Fibroblast of the conjunctiva (primary cell): ENCODE measurements around the gene MBNL1.
A peak's percentile ranks its signal among the peaks of the same experiment; 100 is the strongest.

Experiments used
- DNase-seq: peaks from one replicate; pipeline ENCODE4 v3.0.0-alpha.2; 2010; ENCODE audit warnings: low read depth

Gene MBNL1

DNA sequence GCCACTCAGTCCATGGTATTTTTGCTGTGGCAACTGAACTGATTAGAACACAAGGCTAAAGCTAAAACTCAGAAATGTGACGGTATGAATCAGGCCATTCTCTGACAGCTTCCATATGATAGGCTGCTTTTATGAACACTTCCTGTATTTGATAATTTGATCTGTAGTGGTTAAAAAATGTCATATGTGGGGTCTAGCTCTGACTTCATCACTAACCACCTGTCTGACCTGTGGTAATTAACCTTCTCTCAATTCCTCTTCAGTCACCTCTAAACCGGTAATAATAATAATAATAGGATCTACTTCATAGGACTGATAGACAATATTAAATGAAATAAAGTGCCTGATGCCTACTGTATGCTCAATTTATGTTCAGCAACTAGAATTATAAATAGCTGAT is 223.2 kb downstream of the MBNL1 start:
- no peak for DNase-seq

DNA sequence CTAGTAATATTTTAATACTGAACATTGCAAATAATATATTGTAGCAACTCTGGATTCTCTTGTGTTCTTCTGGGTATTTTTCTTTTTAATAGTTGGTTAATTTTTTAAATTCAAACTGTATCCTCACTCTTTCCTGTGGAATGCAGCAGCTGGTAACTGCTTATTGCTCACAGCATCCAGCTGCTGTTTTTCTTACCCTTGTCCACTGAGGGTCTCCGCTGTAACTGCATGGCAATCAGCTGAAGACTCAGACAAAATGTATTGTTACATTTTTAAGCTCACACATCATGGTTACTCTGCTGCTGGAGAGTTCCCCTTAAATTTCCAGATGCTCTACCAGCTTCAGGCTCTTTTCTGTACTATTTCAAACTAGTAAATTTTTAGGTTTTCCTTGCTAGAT is 227.6 kb downstream of the MBNL1 start:
- DNase-seq, result no peak

DNA sequence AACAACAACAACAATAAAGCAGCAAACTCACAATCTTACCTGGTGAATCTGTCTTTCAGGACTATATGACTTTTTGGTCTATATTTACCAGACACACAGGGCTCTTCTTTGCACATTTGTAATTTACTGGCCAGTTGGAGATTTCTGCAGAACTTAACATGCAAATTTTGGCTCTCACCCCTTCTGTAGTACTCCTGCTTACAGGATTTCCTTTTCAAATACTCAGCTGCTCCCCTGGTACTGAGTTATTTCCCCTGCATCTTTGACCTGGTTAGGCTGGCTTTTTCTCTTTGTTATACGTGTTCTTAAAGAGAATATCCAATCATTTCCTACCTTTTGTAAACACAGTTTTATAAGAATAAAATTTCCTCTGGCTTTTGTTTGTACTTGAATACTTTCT is 228.0 kb downstream of the MBNL1 start:
- DNase-seq, result no peak

DNA sequence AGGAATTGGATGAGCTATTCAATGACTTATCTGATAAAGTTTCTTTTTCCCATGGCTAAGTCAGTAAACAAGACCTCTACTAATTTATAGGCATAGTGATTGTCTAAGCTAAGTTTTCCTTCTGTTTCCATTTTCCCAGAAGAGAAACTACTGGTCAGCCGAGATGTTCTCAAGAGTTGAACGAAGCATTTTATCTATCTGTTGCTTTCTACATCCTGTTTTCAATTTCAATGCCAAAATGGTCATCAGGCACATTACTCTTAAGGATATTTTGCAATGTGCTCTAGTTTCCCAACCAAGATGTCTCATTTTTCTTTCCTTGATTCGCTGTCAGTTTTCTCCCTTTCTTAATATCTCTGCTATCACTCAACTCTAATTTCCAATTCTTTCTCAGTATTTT is 228.7 kb downstream of the MBNL1 start:
- DNase-seq, result peak; percentile 3

DNA sequence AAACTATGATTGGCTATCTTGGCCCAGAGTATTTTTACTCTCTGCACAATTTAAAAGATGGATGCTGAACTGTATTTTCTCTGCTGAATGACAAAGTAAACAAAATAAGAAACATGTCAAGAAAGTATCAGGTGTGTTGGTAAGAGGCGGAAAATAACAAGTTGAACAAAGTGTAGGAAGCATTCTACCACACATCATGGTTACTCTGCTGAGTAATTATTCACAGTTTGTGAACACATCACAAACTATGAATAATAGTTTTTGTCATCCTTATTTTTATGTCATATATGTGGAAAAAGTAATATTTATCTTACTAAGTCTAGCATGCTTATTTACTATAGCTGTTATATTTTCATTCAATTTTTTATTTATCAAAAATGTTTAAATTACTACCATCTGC is 229.2 kb downstream of the MBNL1 start:
- DNase-seq, result no peak

DNA sequence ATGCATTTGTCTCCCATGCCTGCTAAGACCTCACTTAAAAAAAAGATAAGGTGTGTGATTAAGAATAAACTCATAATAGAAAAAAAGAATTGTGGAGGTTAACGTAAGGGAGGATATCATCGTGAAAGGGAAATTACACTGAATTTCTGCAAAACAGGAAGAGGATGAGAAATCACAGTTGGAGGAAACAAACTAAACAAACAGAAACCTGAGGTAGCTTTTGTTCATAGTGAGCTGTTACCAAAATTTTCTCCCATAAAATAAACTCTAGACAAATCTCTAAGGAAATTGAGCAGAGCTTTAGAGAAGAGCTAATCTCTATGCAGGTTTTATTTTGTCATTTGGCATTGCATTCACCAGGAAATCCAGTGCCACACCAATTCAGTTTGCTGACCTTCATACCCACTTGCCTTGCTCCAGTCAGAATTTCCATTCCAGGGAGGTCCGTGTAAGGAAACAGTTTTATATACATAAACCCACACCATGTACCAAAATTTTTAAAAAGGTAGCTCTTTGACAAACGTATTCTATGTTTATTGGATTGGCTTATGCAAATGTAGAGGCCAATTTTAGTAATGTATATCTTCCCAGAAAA is 231.2 kb downstream of the MBNL1 start:
- DNase-seq, result no peak

DNA sequence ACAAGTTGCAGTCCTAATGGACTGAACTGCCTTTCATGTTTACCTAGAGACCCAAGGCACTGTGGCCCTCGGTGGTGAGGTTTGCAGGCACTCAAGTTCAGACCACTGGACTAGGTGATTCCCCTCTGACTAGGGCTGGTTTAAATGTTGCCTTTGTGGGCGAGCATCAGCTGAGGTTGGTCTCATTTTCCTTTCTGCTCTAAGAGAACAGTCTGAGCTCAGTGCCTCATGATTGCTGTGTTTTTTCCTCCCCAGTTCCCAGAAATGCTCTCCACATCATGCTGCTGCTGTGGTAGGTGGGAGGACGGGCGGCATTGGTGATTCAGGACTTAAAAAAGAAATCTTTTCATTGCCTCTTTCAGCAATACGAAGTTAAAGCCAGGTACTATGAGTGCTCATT is 237.2 kb downstream of the MBNL1 start:
- DNase-seq, result no peak

DNA sequence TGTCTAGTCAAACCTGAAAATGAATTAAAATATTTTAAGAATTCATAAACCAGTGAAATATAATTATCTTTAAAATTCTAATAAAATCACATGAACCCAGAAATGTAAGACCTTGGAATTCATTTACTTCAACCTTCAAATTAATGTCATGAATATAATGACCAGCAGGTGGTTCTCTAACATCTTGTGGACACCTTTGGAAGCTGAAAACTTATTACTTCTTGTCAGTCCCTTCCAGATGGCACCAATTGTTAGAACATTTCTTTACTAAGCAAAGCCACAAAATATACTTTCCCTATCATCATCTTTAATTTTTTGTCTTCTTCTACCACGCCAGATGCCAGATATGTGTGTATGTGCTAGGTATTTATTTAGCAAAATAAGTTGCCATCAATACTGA is 240.0 kb downstream of the MBNL1 start:
- no peak for DNase-seq

DNA sequence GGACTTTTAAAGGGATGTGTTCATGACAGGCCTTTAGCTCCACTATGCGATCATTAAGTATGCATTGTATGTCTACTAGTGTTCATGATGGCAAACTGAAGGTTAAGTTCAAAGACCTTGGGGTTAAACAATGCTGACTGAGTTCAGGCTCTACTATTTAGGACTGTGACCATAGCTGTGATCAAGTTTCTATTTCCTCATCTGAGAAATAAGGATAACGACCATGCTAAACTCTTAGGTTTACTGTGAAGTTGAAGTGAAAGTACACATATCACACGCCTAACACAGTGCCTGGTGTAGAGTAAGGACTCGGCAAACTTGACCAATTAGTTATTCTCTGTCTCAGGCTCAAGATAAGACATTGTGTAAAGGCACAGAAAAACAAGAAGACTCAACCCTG is 243.2 kb downstream of the MBNL1 start:
- DNase-seq, result no peak

DNA sequence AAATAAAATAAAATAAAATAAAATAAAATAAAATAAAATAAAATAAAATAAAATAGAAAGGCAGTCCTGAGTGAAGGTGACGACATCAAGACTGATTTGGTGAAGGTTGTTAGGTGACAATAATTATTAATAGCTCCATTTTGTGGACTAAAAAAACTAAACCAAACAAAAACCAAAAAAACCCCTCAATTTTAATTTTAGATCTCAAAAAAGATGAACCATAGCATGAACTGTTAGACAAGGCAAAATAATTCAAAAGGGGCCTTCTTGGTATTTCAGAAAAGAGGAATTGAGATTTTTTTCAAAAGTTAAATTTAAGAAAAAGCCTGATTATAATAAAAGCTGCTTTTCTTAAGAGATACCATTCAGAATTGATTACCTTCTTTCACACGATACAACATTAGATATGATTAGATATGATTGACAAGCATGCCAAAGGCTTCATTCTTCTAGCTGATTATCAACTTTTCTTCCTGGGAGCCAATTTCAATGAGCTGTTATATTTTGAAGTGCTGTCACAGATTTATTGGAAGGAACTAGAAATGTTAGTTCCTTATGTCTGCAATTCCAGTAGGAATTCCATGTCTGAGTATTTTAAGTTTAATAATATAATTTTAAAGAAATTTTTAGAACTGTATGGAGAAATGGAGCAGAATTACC is 244.7 kb downstream of the MBNL1 start:
- DNase-seq, result no peak
